K562 (cell line): ENCODE results near the gene MBOAT2.

Experiments
- ATF1 ChIP-seq, 2 experiments: fragments of 450-650 bp in 1 of 2; IDR thresholded peaks; 2 replicates each; pipeline ENCODE4 v1.6.1; 2016; ENCODE audit warnings: missing compliant biosample characterization in 1 of 2, missing genetic modification characterization in 1 of 2
- EHMT2 ChIP-seq: fragments of 450-650 bp; IDR thresholded peaks from 2 replicates; pipeline ENCODE4 v1.6.1; 2018; ENCODE audit warnings: antibody characterized with exemption
- ELF4 ChIP-seq: fragments of 450-650 bp; formaldehyde crosslinking; IDR thresholded peaks from 2 replicates; pipeline ENCODE4 v1.4.0; 2022; ENCODE audit warnings: missing genetic modification characterization
- IRF2 ChIP-seq: sonication (generic); formaldehyde crosslinking; IDR thresholded peaks from 2 replicates; pipeline ENCODE4 v1.8.1; 2022; ENCODE audit warnings: mild to moderate bottlenecking, missing genetic modification reagents
- MAFF ChIP-seq: IDR thresholded peaks from 2 replicates; pipeline ENCODE4 v1.6.1; 2012; ENCODE audit warnings: low read length, improper control_type of control experiment
- RBFOX2 ChIP-seq: fragments of 200-400 bp; formaldehyde crosslinking; IDR thresholded peaks from 2 replicates; pipeline ENCODE4 v1.6.1; 2017; ENCODE audit warnings: low read depth, mild to moderate bottlenecking, low read length, moderate library complexity
- STAG1 ChIP-seq: sonication (generic); formaldehyde crosslinking; IDR thresholded peaks from 2 replicates; pipeline ENCODE4 v1.5.0; 2020; ENCODE audit warnings: missing genetic modification reagents, borderline replicate concordance
- ZNF143 ChIP-seq: sonication (generic); formaldehyde crosslinking; IDR thresholded peaks from 2 replicates; pipeline ENCODE4 v1.9.0; 2022; ENCODE audit warnings: mild to moderate bottlenecking, missing genetic modification reagents
- TF ChIP-seq, protein P1 (sequence below): fragments of 200-800 bp; sonication (Bioruptor generic); IDR thresholded peaks from 2 replicates; pipeline ENCODE4 v1.6.1; 2017; ENCODE audit warnings: missing genetic modification characterization, missing compliant biosample characterization
- TF ChIP-seq, protein P2 (sequence below), 3 experiments: IDR thresholded peaks in 2 of 3; conservative IDR thresholded peaks in 1 of 3; 2 replicates each; pipeline ENCODE4 v1.5.1; 2011 to 2012; ENCODE audit warnings: low read length in 3 of 3, mild to moderate bottlenecking in 3 of 3, control low read depth in 2 of 3, improper control_type of control experiment in 1 of 3, inconsistent platforms in 1 of 3, low read depth in 1 of 3, mixed read lengths in 1 of 3, moderate library complexity in 1 of 3; ENCODE audit not compliant: insufficient read depth in 2 of 3
- TF ChIP-seq, protein P3 (sequence below): fragments of 150-350 bp; IDR thresholded peaks from 2 replicates; pipeline ENCODE4 v1.6.1; 2014; ENCODE audit warnings: low read depth, mild to moderate bottlenecking, low read length, borderline replicate concordance
- TF ChIP-seq, protein P4 (sequence below), 2 experiments: fragments of 450-650 bp in 1 of 2; sonication (generic) in 1 of 2; formaldehyde crosslinking in 1 of 2; IDR thresholded peaks in 1 of 2; conservative IDR thresholded peaks in 1 of 2; 2 replicates each; pipeline versions ENCODE4 v1.6.1 to v1.8.1; 2016 to 2023; ENCODE audit warnings: mild to moderate bottlenecking in 2 of 2, moderate library complexity in 2 of 2, inconsistent platforms in 1 of 2, missing genetic modification reagents in 1 of 2

DNA sequence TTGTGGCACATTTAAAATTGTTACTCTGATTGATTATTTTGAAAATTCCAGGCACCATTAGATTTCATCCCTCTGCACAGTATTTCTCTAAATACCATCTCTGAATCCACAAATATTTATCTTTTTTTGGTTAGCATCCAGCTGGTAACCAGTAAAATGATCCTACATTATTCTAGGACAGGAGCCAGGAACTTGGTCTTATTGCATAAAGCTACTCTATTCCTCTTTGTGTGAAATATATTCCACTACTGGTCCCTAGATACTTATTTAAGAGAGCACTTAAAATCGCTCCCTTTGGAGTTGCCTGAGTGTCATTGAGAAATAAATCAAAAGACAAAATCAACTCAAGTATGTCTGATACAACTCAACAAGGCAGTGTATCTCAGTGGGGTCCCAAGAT, 7.4 kb upstream of the MBOAT2 start:
- TF ChIP-seq, protein P1, sequence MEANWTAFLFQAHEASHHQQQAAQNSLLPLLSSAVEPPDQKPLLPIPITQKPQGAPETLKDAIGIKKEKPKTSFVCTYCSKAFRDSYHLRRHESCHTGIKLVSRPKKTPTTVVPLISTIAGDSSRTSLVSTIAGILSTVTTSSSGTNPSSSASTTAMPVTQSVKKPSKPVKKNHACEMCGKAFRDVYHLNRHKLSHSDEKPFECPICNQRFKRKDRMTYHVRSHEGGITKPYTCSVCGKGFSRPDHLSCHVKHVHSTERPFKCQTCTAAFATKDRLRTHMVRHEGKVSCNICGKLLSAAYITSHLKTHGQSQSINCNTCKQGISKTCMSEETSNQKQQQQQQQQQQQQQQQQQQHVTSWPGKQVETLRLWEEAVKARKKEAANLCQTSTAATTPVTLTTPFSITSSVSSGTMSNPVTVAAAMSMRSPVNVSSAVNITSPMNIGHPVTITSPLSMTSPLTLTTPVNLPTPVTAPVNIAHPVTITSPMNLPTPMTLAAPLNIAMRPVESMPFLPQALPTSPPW, result no peak
- TF ChIP-seq, protein P2, sequence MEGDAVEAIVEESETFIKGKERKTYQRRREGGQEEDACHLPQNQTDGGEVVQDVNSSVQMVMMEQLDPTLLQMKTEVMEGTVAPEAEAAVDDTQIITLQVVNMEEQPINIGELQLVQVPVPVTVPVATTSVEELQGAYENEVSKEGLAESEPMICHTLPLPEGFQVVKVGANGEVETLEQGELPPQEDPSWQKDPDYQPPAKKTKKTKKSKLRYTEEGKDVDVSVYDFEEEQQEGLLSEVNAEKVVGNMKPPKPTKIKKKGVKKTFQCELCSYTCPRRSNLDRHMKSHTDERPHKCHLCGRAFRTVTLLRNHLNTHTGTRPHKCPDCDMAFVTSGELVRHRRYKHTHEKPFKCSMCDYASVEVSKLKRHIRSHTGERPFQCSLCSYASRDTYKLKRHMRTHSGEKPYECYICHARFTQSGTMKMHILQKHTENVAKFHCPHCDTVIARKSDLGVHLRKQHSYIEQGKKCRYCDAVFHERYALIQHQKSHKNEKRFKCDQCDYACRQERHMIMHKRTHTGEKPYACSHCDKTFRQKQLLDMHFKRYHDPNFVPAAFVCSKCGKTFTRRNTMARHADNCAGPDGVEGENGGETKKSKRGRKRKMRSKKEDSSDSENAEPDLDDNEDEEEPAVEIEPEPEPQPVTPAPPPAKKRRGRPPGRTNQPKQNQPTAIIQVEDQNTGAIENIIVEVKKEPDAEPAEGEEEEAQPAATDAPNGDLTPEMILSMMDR (IDR thresholded peaks at IDR 0.05 in 2 of 3, conservative IDR thresholded peaks at IDR 0.05 in 1 of 3; ENCODE audit: insufficient read depth in 2 of 3, low read depth in 1 of 3, low read length in 3 of 3), result no peak
- TF ChIP-seq ZNF143 (CRISPR knock-in tag) (no peak), STAG1 (CRISPR knock-in tag) (no peak), ATF1 (CRISPR knock-in tag; IDR thresholded peaks at IDR 0.05) (no peak), ATF1 (tag; IDR thresholded peaks at IDR 0.05) (no peak), EHMT2 (no peak), MAFF (no peak), RBFOX2 (no peak), ELF4 (CRISPR knock-in tag) (no peak), IRF2 (CRISPR knock-in tag) (no peak)
- TF ChIP-seq, protein P3, sequence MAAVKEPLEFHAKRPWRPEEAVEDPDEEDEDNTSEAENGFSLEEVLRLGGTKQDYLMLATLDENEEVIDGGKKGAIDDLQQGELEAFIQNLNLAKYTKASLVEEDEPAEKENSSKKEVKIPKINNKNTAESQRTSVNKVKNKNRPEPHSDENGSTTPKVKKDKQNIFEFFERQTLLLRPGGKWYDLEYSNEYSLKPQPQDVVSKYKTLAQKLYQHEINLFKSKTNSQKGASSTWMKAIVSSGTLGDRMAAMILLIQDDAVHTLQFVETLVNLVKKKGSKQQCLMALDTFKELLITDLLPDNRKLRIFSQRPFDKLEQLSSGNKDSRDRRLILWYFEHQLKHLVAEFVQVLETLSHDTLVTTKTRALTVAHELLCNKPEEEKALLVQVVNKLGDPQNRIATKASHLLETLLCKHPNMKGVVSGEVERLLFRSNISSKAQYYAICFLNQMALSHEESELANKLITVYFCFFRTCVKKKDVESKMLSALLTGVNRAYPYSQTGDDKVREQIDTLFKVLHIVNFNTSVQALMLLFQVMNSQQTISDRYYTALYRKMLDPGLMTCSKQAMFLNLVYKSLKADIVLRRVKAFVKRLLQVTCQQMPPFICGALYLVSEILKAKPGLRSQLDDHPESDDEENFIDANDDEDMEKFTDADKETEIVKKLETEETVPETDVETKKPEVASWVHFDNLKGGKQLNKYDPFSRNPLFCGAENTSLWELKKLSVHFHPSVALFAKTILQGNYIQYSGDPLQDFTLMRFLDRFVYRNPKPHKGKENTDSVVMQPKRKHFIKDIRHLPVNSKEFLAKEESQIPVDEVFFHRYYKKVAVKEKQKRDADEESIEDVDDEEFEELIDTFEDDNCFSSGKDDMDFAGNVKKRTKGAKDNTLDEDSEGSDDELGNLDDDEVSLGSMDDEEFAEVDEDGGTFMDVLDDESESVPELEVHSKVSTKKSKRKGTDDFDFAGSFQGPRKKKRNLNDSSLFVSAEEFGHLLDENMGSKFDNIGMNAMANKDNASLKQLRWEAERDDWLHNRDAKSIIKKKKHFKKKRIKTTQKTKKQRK, result no peak
- TF ChIP-seq, protein P4, sequence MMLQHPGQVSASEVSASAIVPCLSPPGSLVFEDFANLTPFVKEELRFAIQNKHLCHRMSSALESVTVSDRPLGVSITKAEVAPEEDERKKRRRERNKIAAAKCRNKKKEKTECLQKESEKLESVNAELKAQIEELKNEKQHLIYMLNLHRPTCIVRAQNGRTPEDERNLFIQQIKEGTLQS (IDR thresholded peaks at IDR 0.05), result no peak
- TF ChIP-seq, protein P4 (CRISPR knock-in tag; conservative IDR thresholded peaks at IDR 0.05), result no peak
